GM12892 (cell line): ENCODE results near the gene RIPK4.

Experiments
- POLR2A ChIP-seq: IDR thresholded peaks from 2 replicates; pipeline ENCODE4 v1.6.1; 2011; ENCODE audit warnings: low read depth, low read length, control low read depth
- POLR2AphosphoS5 ChIP-seq: IDR thresholded peaks from 2 replicates; pipeline ENCODE4 v1.6.1; 2011; ENCODE audit warnings: low read depth, low read length, control low read depth
- TAF1 ChIP-seq: IDR thresholded peaks from 2 replicates; pipeline ENCODE4 v1.6.1; 2011; ENCODE audit warnings: low read depth, mild to moderate bottlenecking, control low read depth, low read length, borderline replicate concordance

DNA sequence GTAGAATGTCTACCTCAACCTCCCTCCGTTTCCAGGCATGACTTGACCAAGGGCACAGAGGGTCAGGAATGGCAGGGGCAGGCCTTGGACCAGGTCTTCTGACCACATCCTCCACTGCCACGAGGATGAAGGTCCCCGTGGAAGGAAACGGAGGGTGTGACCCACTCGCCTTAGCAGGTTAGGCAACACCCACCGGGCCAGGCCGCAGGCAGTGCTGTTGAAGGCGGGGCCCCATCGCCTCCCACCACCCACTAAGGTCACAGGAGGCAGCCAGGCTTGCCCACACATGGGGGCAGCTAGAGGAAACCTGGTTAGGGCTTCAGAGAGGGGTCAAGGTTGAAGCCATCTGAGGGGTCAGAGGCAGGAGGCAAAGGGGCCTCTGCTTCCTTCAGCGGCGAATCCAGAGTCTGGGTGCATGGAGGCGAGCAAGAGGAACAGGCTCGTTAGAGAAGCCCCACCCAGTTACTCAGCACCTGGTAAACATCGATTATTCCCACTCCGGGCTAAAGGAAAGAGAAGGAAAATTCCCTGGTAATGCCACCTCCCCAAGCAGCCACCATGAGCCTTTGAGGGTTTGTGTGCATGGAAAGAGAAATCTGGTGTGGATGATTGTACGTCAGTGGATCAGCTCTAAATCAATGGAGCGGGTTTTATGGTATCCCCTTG lies 37.0 kb downstream of the RIPK4 start:
- no peak for TF ChIP-seq POLR2A
- TF ChIP-seq POLR2AphosphoS5, result no peak
- no peak for TF ChIP-seq TAF1
